ENCODE measurements around the gene CERS6.
A peak's percentile ranks its signal among the peaks of the same experiment; 100 is the strongest.
"Not testable (repeated sequence)": the region's sequence is repeated elsewhere in the genome, so short reads cannot be mapped to it uniquely, and the experiment has no call there.

The CERS6 gene

GRCh38 chr2:168455645-168456520 lies at the start of gene CERS6:
Gene CERS6, plus strand, starts transcription at chr2:168456272. Its CDS starts 177 bp downstream, at chr2:168456449.
- peak within 1 kb of the TSS; percentile 90 to 93 for H3K4me3 ChIP-seq (replicated peaks in 1 of 2; ENCODE audit: low read depth in 2 of 2, low read length in 2 of 2)
- peak; percentile 95 to 97 for DNase-seq (ENCODE audit: low read depth in 2 of 2)
- no peak for TF ChIP-seq CTCF (IDR thresholded peaks at IDR 0.05; ENCODE audit: low read depth, low read length)

GRCh38 chr2:168412301-168412700 lies 43.8 kb upstream of the CERS6 start:
- not testable (repeated sequence) for DNase-seq (ENCODE audit: low read depth in 2 of 2); H3K4me3 ChIP-seq (replicated peaks in 1 of 2; ENCODE audit: low read depth in 2 of 2, low read length in 2 of 2)

- DNase-seq (ENCODE audit: low read depth in 2 of 2); H3K4me3 ChIP-seq (replicated peaks in 1 of 2; ENCODE audit: low read depth in 2 of 2, low read length in 2 of 2): not testable (repeated sequence)
Measured at GRCh38 chr2:168413101-168413500, 43.0 kb upstream of the CERS6 start.

- DNase-seq (ENCODE audit: low read depth in 2 of 2) = peak in 1 of 2 donors; percentile 37
- H3K4me3 ChIP-seq (replicated peaks in 1 of 2; ENCODE audit: low read depth in 2 of 2, low read length in 2 of 2) = no peak overlapping the region
- TF ChIP-seq CTCF (IDR thresholded peaks at IDR 0.05; ENCODE audit: low read depth, low read length) = no peak
Measured at GRCh38 chr2:168416555-168416954, 39.5 kb upstream of the CERS6 start.

- peak in 1 of 2 donors; percentile 28 for DNase-seq (ENCODE audit: low read depth in 2 of 2)
- no peak for TF ChIP-seq CTCF (IDR thresholded peaks at IDR 0.05; ENCODE audit: low read depth, low read length)
- no peak overlapping the region for H3K4me3 ChIP-seq (replicated peaks in 1 of 2; ENCODE audit: low read depth in 2 of 2, low read length in 2 of 2)
Measured at GRCh38 chr2:168422584-168422983, 33.5 kb upstream of the CERS6 start.

GRCh38 chr2:168424112-168424951 lies 31.7 kb upstream of the CERS6 start:
- no peak overlapping the region for H3K4me3 ChIP-seq (replicated peaks in 1 of 2; ENCODE audit: low read depth in 2 of 2, low read length in 2 of 2)
- TF ChIP-seq CTCF (IDR thresholded peaks at IDR 0.05; ENCODE audit: low read depth, low read length) = no peak
- peak in 1 of 2 donors; percentile 67 for DNase-seq (ENCODE audit: low read depth in 2 of 2)

GRCh38 chr2:168424971-168425370 lies 31.1 kb upstream of the CERS6 start:
- TF ChIP-seq CTCF (IDR thresholded peaks at IDR 0.05; ENCODE audit: low read depth, low read length) = no peak
- H3K4me3 ChIP-seq (replicated peaks in 1 of 2; ENCODE audit: low read depth in 2 of 2, low read length in 2 of 2) = no peak overlapping the region
- DNase-seq (ENCODE audit: low read depth in 2 of 2) = no peak

All from cardiac fibroblast (primary cell).